Measurements from ENCODE around the gene RTEL1. TPM values are rescaled to one million over a fixed set of nuclear protein-coding genes. Genes with fewer than 3 reads are reported as not detected.

RTEL1 gene
- total RNA-seq, 3 donors from 2014 or later (not counting 1 experiment from before 2014, with no cell fraction given) = 36.3 to 52.0 (median 40.4) TPM

GRCh38 chr20:63651942-63652191 is 6.2 kb upstream of the RTEL1 start:
- peaks cover 0 to 10% of the 10 kb centered on the region in 2 donors for H3K27me3 Mint-ChIP-seq (ENCODE audit: low read depth in 2 of 2)
- Histone ChIP-seq H3K36me3 (ENCODE audit: control insufficient read depth, insufficient read depth, low read length) (no peaks in the 10 kb centered on the region), H3K4me1 (ENCODE audit: control insufficient read depth, insufficient read depth, low read length) (peaks cover 28% of the 10 kb centered on the region), H3K4me3 (ENCODE audit: low read length) (no peak overlapping the region), H3K27ac (ENCODE audit: low read length) (no peak overlapping the region), H3K9me3 (ENCODE audit: control insufficient read depth, insufficient read depth, low read length) (no peaks in the 10 kb centered on the region), H3K27me3 (ENCODE audit: control insufficient read depth, insufficient read depth, low read length) (peaks cover 12% of the 10 kb centered on the region)
- no peaks in the 10 kb centered on the region for H3K9me3 Mint-ChIP-seq
- 24% methylated on average over 8 of the region's 11 CpGs for WGBS (ENCODE audit: insufficient coverage)
- peaks cover 5 to 12% of the 10 kb centered on the region in 2 donors for H3K4me1 Mint-ChIP-seq
- H3K4me3 Mint-ChIP-seq = peak overlapping the region; percentile 85
- H3K27ac Mint-ChIP-seq = no peak overlapping the region
- intact Hi-C loops (cut with micrococcal nuclease) = no loop called here
- peak in 1 of 2 donors; percentile 64 for DNase-seq
- TF ChIP-seq CTCF (IDR thresholded peaks at IDR 0.05) = no peak
- no peaks in the 10 kb centered on the region for H3K36me3 Mint-ChIP-seq
- ATAC-seq = no peak

GRCh38 chr20:63652192-63652980 is 5.7 kb upstream of the RTEL1 start:
- H3K4me3 Mint-ChIP-seq = peak overlapping the region; percentile 85
- H3K9me3 Mint-ChIP-seq = no peaks in the 10 kb centered on the region
- H3K36me3 Mint-ChIP-seq = no peaks in the 10 kb centered on the region

GRCh38 chr20:63653041-63653973 is 4.8 kb upstream of the RTEL1 start, which contains the start of gene STMN3:
Gene STMN3, minus strand, starts transcription at chr20:63653424. Its CDS starts 79 bp downstream, at chr20:63653345.
- peak; percentile 59 to 70 (median 63) for ATAC-seq
- H3K4me1 ChIP-seq (ENCODE audit: control insufficient read depth, insufficient read depth, low read length) = peaks cover 37% of the 10 kb centered on the region

More at GRCh38 chr20:63652192-63652980, 5.7 kb upstream of the RTEL1 start:
- no peaks in the 10 kb centered on the region for H3K36me3 ChIP-seq (ENCODE audit: control insufficient read depth, insufficient read depth, low read length)
- intact Hi-C loops (cut with micrococcal nuclease) = no loop called here
- no peak overlapping the region for H3K27ac Mint-ChIP-seq
- H3K27ac ChIP-seq (ENCODE audit: low read length) = no peak overlapping the region
- peaks cover 30% of the 10 kb centered on the region for H3K4me1 ChIP-seq (ENCODE audit: control insufficient read depth, insufficient read depth, low read length)
- no peak for TF ChIP-seq CTCF (IDR thresholded peaks at IDR 0.05)
- H3K4me3 ChIP-seq (ENCODE audit: low read length) = no peak overlapping the region
- 1% methylated on average over 91 of the region's 91 CpGs for WGBS (ENCODE audit: insufficient coverage)
- peaks cover 5 to 12% of the 10 kb centered on the region in 2 donors for H3K4me1 Mint-ChIP-seq
- ATAC-seq = peak; percentile 24 to 44 (median 42)
- peak in 1 of 2 donors; percentile 63 for DNase-seq
- H3K27me3 Mint-ChIP-seq (ENCODE audit: low read depth in 2 of 2) = peaks cover 0 to 10% of the 10 kb centered on the region in 2 donors
- H3K9me3 ChIP-seq (ENCODE audit: control insufficient read depth, insufficient read depth, low read length) = no peaks in the 10 kb centered on the region
- peaks cover 12% of the 10 kb centered on the region for H3K27me3 ChIP-seq (ENCODE audit: control insufficient read depth, insufficient read depth, low read length)

More at GRCh38 chr20:63653041-63653973, 4.8 kb upstream of the RTEL1 start, which contains the start of gene STMN3:
- Mint-ChIP-seq H3K9me3 (no peaks in the 10 kb centered on the region), H3K27me3 (ENCODE audit: low read depth in 2 of 2) (peaks cover 0 to 10% of the 10 kb centered on the region in 2 donors), H3K4me1 (peaks cover 14 to 21% of the 10 kb centered on the region in 2 donors), H3K4me3 (peak within 1 kb of the TSS; percentile 85), H3K36me3 (no peaks in the 10 kb centered on the region), H3K27ac (no peak within 1 kb of the TSS)
- Histone ChIP-seq H3K27me3 (ENCODE audit: control insufficient read depth, insufficient read depth, low read length) (peaks cover 12% of the 10 kb centered on the region), H3K36me3 (ENCODE audit: control insufficient read depth, insufficient read depth, low read length) (no peaks in the 10 kb centered on the region), H3K4me3 (ENCODE audit: low read length) (peak within 1 kb of the TSS; percentile 32), H3K27ac (ENCODE audit: low read length) (no peak within 1 kb of the TSS), H3K9me3 (ENCODE audit: control insufficient read depth, insufficient read depth, low read length) (no peaks in the 10 kb centered on the region)
- DNase-seq = peak; percentile 70 to 79
- intact Hi-C loops (cut with micrococcal nuclease) = no loop called here
- under 1% methylated on average over 57 of the region's 73 CpGs for WGBS (ENCODE audit: insufficient coverage)
- TF ChIP-seq CTCF (IDR thresholded peaks at IDR 0.05) = no peak

Data from natural killer cell (primary cell).